Thymus (tissue), 11 donors: ENCODE results near the gene MRC2. TPM values are rescaled to one million over a fixed set of nuclear protein-coding genes. Genes with fewer than 3 reads are reported as not detected.
"Not testable (repeated sequence)": the region's sequence is repeated elsewhere in the genome, so short reads cannot be mapped to it uniquely, and the experiment has no call there.

Experiments used
- DNase-seq, 9 donors: peaks; one replicate each; pipeline ENCODE4 v3.0.0-alpha.2; 2013; ENCODE audit warnings: low spot score in 9 of 9, low read depth in 6 of 9, missing footprints in 1 of 9
- H3K27ac ChIP-seq, 2 donors: one replicate each; pipeline ENCODE4 v1.5.1; 2013; ENCODE audit warnings: control low read depth in 1 of 2, low read depth in 1 of 2, low read length in 1 of 2, mild to moderate bottlenecking in 1 of 2, moderate library complexity in 1 of 2
- H3K27me3 ChIP-seq, 2 donors: one replicate each; pipeline ENCODE4 v1.5.1; 2013; ENCODE audit warnings: low read length in 1 of 2; ENCODE audit not compliant: control insufficient read depth in 2 of 2, insufficient read depth in 1 of 2
- H3K36me3 ChIP-seq, 2 donors: one replicate each; pipeline ENCODE4 v1.5.1; 2013; ENCODE audit warnings: low read length in 1 of 2, mild to moderate bottlenecking in 1 of 2, moderate library complexity in 1 of 2; ENCODE audit not compliant: control insufficient read depth in 2 of 2, insufficient read depth in 2 of 2
- H3K4me1 ChIP-seq, 2 donors: one replicate each; pipeline ENCODE4 v1.5.1; 2013; ENCODE audit warnings: low read length in 2 of 2; ENCODE audit not compliant: control insufficient read depth in 2 of 2, insufficient read depth in 2 of 2
- H3K4me3 ChIP-seq, 2 donors: one replicate each; pipeline ENCODE4 v1.5.1; 2013; ENCODE audit warnings: low read length in 2 of 2, control low read depth in 1 of 2, mild to moderate bottlenecking in 1 of 2
- H3K9me3 ChIP-seq, 2 donors: one replicate each; pipeline ENCODE4 v1.5.1; 2013; ENCODE audit warnings: low read length in 1 of 2, mild to moderate bottlenecking in 1 of 2; ENCODE audit not compliant: control insufficient read depth in 2 of 2, insufficient read depth in 1 of 2
- WGBS: extraction: QIAGEN DNeasy Blood & Tissue Kit; methylation state at CpG from one replicate; pipeline ENCODE4 v1.1.7; 2013; 5-methylcytosine and 5-hydroxymethylcytosine counted together
- polyA plus RNA-seq: library from polyadenylated mRNA; stranded (reverse); fragments of 200-250 nt; gene quantifications from one replicate; pipeline ENCODE4 v1.2.3, GENCODE V29; 2013
- total RNA-seq: library from RNA; stranded (reverse); fragments of 120-200 nt; gene quantifications from one replicate; pipeline ENCODE4 v1.2.4, GENCODE V29; 2013
- donor health status: healthy.

The MRC2 gene
- total and polyA plus RNA-seq, 2 donors, result 9.0 to 14.5 TPM

GRCh38 chr17:62591822-62592221 lies 35.6 kb upstream of the MRC2 start:
- Histone ChIP-seq H3K36me3 (peaks cover 59 to 63% of the 10 kb centered on the region in 2 donors), H3K9me3 (peaks cover 5 to 11% of the 10 kb centered on the region in 2 donors)
- DNase-seq, H3K27ac ChIP-seq, H3K4me3 ChIP-seq, H3K27me3 ChIP-seq, H3K4me1 ChIP-seq: not testable (repeated sequence)
- 92% methylated on average over 11 of the region's 11 CpGs for WGBS

DNA sequence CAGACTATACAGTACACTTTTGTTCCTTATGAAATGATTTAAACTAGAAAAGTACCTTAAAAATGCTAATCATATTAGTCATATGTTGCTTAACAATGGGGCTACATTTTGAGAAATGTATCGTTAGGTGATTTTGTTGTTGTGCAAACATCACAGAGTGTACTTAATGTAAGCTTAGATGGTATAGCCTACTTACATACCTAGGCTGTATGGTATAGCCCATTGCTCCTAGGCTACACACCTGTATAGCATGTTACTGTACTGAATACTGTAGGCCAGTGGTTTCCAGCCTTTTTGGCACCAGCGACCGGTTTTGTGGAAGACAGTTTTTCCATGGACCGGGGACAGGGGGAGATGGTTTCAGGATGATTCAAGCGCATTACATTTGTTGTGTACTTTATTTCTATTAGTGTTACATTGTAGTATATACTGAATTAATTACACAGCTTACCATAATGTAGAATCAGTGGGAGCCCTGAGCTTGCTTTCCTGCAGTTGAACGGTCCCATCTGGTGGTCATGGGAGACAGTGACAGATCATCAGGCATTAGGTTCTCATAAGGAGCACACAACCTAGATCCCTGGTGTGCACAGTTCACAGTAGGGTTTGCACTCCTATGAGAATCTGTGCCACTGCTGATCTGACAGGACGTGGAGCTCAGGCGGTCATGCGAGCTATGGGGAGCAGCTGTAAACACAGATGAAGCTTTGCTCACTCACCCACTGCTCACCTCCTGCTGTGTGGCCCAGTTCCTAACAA lies 35.0 kb upstream of the MRC2 start:
- H3K4me1 ChIP-seq, result no peaks in the 10 kb centered on the region
- no peak overlapping the region for H3K4me3 ChIP-seq
- H3K9me3 ChIP-seq, result peaks cover 5 to 11% of the 10 kb centered on the region in 2 donors
- no peak overlapping the region for H3K27ac ChIP-seq
- WGBS, result 96% methylated on average over 9 of the region's 9 CpGs
- peaks cover 55 to 63% of the 10 kb centered on the region in 2 donors for H3K36me3 ChIP-seq
- no peaks in the 10 kb centered on the region for H3K27me3 ChIP-seq
- no peak for DNase-seq

GRCh38 chr17:62595484-62595883 lies 32.0 kb upstream of the MRC2 start:
- H3K4me1 ChIP-seq, result no peaks in the 10 kb centered on the region
- H3K9me3 ChIP-seq, result peaks cover 5 to 11% of the 10 kb centered on the region in 2 donors
- H3K27ac ChIP-seq, result no peak overlapping the region
- H3K27me3 ChIP-seq, result no peaks in the 10 kb centered on the region
- WGBS, result 99% methylated on average over 5 of the region's 5 CpGs
- peaks cover 52 to 74% of the 10 kb centered on the region in 2 donors for H3K36me3 ChIP-seq
- DNase-seq, result no peak
- H3K4me3 ChIP-seq, result no peak overlapping the region

DNA sequence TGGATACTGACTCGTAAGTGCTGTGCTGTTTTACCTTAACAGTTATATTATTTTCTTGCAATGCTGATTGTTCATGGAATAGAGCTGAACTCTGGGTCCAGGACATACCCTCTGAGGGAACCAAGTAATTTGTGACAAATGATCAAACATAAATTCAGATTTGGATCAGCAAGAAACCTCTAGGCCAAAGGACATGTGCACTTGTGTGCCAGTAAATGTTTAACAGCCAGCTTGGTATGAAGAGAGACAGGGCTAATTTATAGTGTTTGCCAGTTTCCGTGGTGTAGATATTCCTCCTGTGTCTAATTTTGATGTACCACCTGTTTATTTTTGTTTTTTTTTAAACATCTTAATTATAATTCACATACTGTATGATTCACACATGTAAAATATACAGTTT lies 30.8 kb upstream of the MRC2 start:
- Histone ChIP-seq H3K4me3 (no peak overlapping the region), H3K9me3 (peaks cover 5 to 11% of the 10 kb centered on the region in 2 donors), H3K27me3 (no peaks in the 10 kb centered on the region), H3K27ac (no peak overlapping the region), H3K36me3 (peaks cover 55 to 81% of the 10 kb centered on the region in 2 donors), H3K4me1 (no peaks in the 10 kb centered on the region)
- 97% methylated on average over 2 of the region's 2 CpGs for WGBS
- DNase-seq, result no peak

- Histone ChIP-seq H3K36me3 (peaks cover 55 to 85% of the 10 kb centered on the region in 2 donors), H3K9me3 (peaks cover 5 to 11% of the 10 kb centered on the region in 2 donors), H3K4me3 (no peak overlapping the region), H3K4me1 (no peaks in the 10 kb centered on the region), H3K27me3 (no peaks in the 10 kb centered on the region), H3K27ac (no peak overlapping the region)
- WGBS, result 99% methylated on average over 2 of the region's 2 CpGs
- no peak for DNase-seq
Observed at GRCh38 chr17:62597150-62597549, 30.3 kb upstream of the MRC2 start.

GRCh38 chr17:62597920-62598319 lies 29.6 kb upstream of the MRC2 start:
- H3K4me3 ChIP-seq, result no peak overlapping the region
- no peaks in the 10 kb centered on the region for H3K4me1 ChIP-seq
- H3K27me3 ChIP-seq, result no peaks in the 10 kb centered on the region
- no peak for DNase-seq
- H3K9me3 ChIP-seq, result peaks cover 5 to 11% of the 10 kb centered on the region in 2 donors
- H3K36me3 ChIP-seq, result peaks cover 55 to 88% of the 10 kb centered on the region in 2 donors
- H3K27ac ChIP-seq, result no peak overlapping the region
- WGBS, result 93% methylated on average over 2 of the region's 2 CpGs

DNA sequence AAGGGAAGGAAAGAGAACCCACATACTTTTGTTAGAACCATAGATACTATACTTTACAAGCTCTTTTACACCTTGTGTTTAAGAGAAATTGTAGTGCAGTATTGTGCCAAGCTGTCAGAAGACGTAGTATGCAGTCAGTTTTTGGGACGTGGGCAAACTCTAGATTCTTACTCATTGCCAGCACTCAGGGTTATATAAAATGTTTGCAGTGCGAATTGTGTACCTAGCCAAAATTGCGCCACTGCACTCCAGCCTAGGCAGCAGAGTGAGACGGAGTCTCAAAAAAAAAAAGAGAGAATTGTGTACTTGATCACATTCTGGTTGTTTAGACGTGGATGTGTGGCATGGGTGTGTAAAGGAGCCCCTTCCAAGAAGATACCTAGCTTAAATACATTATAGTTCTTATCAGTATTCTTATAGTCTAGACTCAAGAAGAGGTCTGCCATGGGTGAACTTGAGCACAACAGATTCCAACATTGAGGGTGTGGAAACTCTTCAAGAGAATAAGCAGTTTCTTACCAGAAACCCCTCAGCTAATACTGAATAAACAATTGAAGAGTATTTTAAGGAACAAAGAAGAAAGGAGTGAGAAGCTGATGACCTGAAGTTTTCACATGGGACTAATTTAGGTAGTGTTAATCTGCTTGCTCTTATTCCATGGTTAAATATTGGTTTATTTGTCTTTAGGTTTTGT lies 27.4 kb upstream of the MRC2 start:
- H3K27me3 ChIP-seq, result no peaks in the 10 kb centered on the region
- H3K4me3 ChIP-seq, result no peak overlapping the region
- H3K36me3 ChIP-seq, result peaks cover 42 to 73% of the 10 kb centered on the region in 2 donors
- peaks cover 2 to 4% of the 10 kb centered on the region in 2 donors for H3K9me3 ChIP-seq
- no peak for DNase-seq
- WGBS, result 99% methylated on average over 6 of the region's 6 CpGs
- H3K27ac ChIP-seq, result no peak overlapping the region
- H3K4me1 ChIP-seq, result no peaks in the 10 kb centered on the region

DNA sequence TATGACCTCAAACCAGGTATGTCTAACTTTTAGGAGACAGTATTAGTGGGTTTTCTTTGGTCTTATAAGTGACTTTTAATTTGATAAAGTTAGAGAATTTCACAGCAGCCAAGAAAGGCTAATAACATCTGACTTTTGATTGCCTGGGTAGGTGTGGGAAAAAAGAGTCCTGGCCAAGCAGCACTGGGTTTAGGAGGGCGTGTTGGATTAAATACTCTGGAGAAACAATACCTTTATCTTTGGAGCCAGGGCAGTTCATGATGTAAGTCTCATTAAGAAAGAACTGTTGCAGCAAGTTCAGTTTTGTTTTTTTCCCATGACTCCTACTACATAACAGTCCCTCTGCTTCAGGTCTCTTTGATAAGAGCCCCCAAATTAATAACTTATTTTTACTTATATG lies 26.7 kb upstream of the MRC2 start:
- Histone ChIP-seq H3K27ac (no peak overlapping the region), H3K36me3 (peaks cover 42 to 67% of the 10 kb centered on the region in 2 donors), H3K4me3 (no peak overlapping the region), H3K9me3 (peaks cover 0 to 4% of the 10 kb centered on the region in 2 donors), H3K4me1 (no peaks in the 10 kb centered on the region), H3K27me3 (no peaks in the 10 kb centered on the region)
- no peak for DNase-seq
- WGBS, result 96% methylated on average over 1 of the region's 1 CpG

GRCh38 chr17:62601471-62601870 lies 26.0 kb upstream of the MRC2 start:
- DNase-seq, result no peak
- H3K27ac ChIP-seq, result no peak overlapping the region
- no peaks in the 10 kb centered on the region for H3K27me3 ChIP-seq
- no peak overlapping the region for H3K4me3 ChIP-seq
- H3K36me3 ChIP-seq, result peaks cover 37 to 67% of the 10 kb centered on the region in 2 donors
- no peaks in the 10 kb centered on the region for H3K4me1 ChIP-seq
- 93% methylated on average over 2 of the region's 2 CpGs for WGBS
- H3K9me3 ChIP-seq, result no peaks in the 10 kb centered on the region
